Large intestine (tissue), 3 donors: Measurements from ENCODE around the gene SSH2. TPM values are rescaled to one million over a fixed set of nuclear protein-coding genes. Genes with fewer than 3 reads are reported as not detected.

Source experiments
- DNase-seq, 2 donors: peaks; one replicate each; pipeline versions ENCODE4 v3.0.0 to v3.0.0-alpha.2; 2013
- H3K27ac ChIP-seq: one replicate; pipeline ENCODE4 v1.5.1; 2013; ENCODE audit warnings: low read length
- H3K27me3 ChIP-seq: 2 replicates; pipeline ENCODE4 v1.6.1; 2013; ENCODE audit warnings: low read length; ENCODE audit not compliant: control insufficient read depth, insufficient read depth
- H3K36me3 ChIP-seq: 2 replicates; pipeline ENCODE4 v1.6.1; 2013; ENCODE audit warnings: low read length; ENCODE audit not compliant: control insufficient read depth, insufficient read depth
- H3K4me1 ChIP-seq: one replicate; pipeline ENCODE4 v1.6.1; 2013; ENCODE audit warnings: low read length; ENCODE audit not compliant: control insufficient read depth, insufficient read depth
- H3K4me3 ChIP-seq: one replicate; pipeline ENCODE4 v1.5.1; 2013; ENCODE audit warnings: low read length
- H3K9me3 ChIP-seq: one replicate; pipeline ENCODE4 v1.6.1; 2013; ENCODE audit warnings: mild to moderate bottlenecking, low read depth, low read length, moderate library complexity; ENCODE audit not compliant: control insufficient read depth
- WGBS: methylation state at CpG from one replicate; pipeline ENCODE4 v1.1.5; 2013; ENCODE audit warnings: low lambda C conversion rate; ENCODE audit not compliant: insufficient coverage; 5-methylcytosine and 5-hydroxymethylcytosine counted together
- polyA plus RNA-seq: library from polyadenylated mRNA; unstranded; fragments of 120-200 nt; gene quantifications from one replicate; pipeline ENCODE4 v1.2.1, GENCODE V29; 2013

Gene SSH2
- polyA plus RNA-seq, 1 donor: 16.2 TPM

DNA sequence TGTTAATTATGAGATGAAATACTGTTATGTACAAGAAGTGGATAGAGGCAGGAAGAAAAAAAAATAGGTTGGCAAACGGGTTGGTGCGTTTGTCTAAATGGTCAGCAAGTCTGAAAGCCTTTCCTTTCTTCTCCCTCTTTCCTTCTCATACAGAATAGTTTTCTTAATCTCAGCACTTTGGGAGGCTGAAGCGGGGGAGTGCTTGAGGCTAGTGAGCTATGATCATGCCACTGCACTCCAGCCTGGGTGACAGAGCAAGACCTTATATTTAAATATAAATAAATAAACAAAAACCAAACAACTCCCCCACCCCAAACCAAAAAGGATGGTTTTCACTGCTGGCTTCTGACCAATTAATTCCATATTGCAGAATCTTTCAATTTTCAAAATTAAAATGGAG, 232.7 kb downstream of the SSH2 start:
- Histone ChIP-seq H3K4me1 (peaks cover 2% of the 10 kb centered on the region), H3K27ac (no peak overlapping the region), H3K9me3 (no peaks in the 10 kb centered on the region), H3K4me3 (no peak overlapping the region), H3K36me3 (peaks cover 5% of the 10 kb centered on the region), H3K27me3 (no peaks in the 10 kb centered on the region)
- DNase-seq: no peak
- WGBS: no CpG with 5 or more reads among the region's 3 CpGs

DNA sequence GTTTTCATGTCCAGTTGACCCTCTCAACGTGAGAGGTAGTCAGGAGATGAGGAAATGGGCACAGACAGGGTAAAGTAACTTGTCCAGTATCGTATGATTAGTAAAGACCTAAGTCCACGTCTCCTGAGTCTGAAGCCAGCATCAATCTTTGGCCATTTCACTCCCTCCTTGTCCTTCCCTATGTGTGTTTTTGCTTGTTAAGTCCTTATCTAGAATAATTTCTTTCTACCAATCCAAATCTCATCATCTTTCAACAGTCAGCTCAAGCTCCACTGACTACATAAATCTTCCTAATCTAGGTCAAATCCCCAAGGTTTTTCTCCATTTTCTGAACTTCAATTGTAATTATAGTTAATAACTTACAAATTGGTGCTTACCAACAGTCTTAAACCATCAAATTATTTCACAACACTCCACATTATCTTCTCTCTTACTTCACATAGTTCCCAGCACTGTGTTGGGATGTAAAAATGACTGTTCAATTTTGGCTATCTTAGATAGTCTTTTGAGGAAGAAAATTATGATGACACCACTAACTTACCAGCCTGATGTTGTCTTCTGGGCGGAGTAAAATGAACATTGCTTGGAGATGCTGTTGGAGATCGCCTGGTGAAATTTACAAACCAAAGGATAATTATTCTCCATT, 235.0 kb downstream of the SSH2 start:
- Histone ChIP-seq H3K27ac (peak overlapping the region; percentile 60), H3K4me1 (peaks cover 2% of the 10 kb centered on the region)
- 60% methylated on average over 2 of the region's 5 CpGs for WGBS

GRCh38 chr17:29693751-29694150, 236.3 kb downstream of the SSH2 start:
- Histone ChIP-seq H3K4me1 (peaks cover 2% of the 10 kb centered on the region), H3K27me3 (no peaks in the 10 kb centered on the region), H3K9me3 (no peaks in the 10 kb centered on the region), H3K36me3 (peaks cover 5% of the 10 kb centered on the region), H3K4me3 (no peak overlapping the region), H3K27ac (no peak overlapping the region)
- WGBS: no CpG with 5 or more reads among the region's 3 CpGs
- no peak for DNase-seq

More for the DNA sequence above, 235.0 kb downstream of the SSH2 start:
- H3K36me3 ChIP-seq: peaks cover 5% of the 10 kb centered on the region
- H3K4me3 ChIP-seq: no peak overlapping the region
- DNase-seq: peak; percentile 36 to 52
- H3K27me3 ChIP-seq: no peaks in the 10 kb centered on the region
- no peaks in the 10 kb centered on the region for H3K9me3 ChIP-seq

GRCh38 chr17:29687596-29687995, 242.4 kb downstream of the SSH2 start:
- Histone ChIP-seq H3K27ac (no peak overlapping the region), H3K36me3 (no peaks in the 10 kb centered on the region), H3K4me1 (peaks cover 3% of the 10 kb centered on the region), H3K9me3 (no peaks in the 10 kb centered on the region), H3K4me3 (no peak overlapping the region), H3K27me3 (no peaks in the 10 kb centered on the region)
- WGBS: no CpG with 5 or more reads among the region's 2 CpGs
- no peak for DNase-seq

DNA sequence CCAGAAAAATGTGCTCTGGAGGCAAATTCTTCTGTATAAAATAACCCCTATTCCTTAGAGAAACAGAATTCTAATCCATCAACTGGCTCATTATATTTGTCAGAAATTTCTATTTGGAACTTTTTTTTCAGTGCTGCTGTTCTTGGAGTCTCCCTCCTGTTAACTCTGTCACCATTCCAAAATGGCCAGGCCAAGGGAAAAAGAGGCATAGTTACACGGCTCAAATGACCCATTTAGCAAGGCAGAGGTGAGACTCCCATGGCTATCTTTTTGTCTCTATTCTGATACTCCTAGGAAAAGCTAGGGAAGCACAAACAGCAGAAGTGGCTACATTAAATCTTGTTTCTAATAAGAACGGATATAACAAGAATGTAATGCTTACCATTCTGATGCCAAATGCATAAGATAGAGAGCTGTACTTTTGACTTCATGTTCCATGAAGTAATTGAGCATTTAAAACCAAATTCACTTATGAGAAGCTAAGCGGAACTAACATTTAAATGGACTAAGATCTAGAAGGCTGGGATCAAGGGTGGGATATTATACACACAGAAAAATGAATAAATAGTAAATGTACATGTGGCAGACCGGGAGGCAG, 242.9 kb downstream of the SSH2 start:
- Histone ChIP-seq H3K9me3 (no peaks in the 10 kb centered on the region), H3K4me3 (no peak overlapping the region), H3K4me1 (peaks cover 3% of the 10 kb centered on the region), H3K36me3 (no peaks in the 10 kb centered on the region), H3K27ac (no peak overlapping the region), H3K27me3 (no peaks in the 10 kb centered on the region)
- 100% methylated on average over 2 of the region's 4 CpGs for WGBS
- no peak for DNase-seq

DNA sequence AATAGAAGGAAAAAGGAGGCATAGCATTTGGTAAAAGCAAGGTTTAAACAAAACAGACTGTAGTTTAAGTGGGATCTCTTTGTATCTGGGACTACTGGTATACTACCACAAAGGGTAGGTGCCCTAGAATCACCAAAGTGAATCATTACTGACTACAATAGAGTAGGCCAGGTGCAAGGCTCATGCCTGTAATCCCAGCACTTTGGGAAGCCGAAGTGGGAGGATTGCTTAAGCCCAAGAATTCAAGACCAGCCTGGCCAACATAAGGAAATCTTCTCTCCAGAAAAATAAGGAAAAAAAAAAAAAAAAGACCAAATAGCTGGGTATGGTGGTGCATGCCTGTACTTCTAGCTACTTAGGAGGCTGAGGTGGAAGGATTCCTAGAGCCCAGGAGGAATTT, 246.5 kb downstream of the SSH2 start:
- Histone ChIP-seq H3K27me3 (no peaks in the 10 kb centered on the region), H3K4me1 (peaks cover 3% of the 10 kb centered on the region), H3K27ac (peak overlapping the region; percentile 35), H3K9me3 (no peaks in the 10 kb centered on the region), H3K4me3 (no peak overlapping the region), H3K36me3 (no peaks in the 10 kb centered on the region)
- DNase-seq: no peak
- WGBS: no CpG with 5 or more reads among the region's 1 CpG

- no peaks in the 10 kb centered on the region for H3K9me3 ChIP-seq
- H3K36me3 ChIP-seq: no peaks in the 10 kb centered on the region
- WGBS: 83% methylated on average over 1 of the region's 3 CpGs
- no peak overlapping the region for H3K4me3 ChIP-seq
- H3K27ac ChIP-seq: peak overlapping the region; percentile 35
- peaks cover 3% of the 10 kb centered on the region for H3K4me1 ChIP-seq
- DNase-seq: no peak
- no peaks in the 10 kb centered on the region for H3K27me3 ChIP-seq
Observed at GRCh38 chr17:29682987-29683386, 247.0 kb downstream of the SSH2 start.

DNA sequence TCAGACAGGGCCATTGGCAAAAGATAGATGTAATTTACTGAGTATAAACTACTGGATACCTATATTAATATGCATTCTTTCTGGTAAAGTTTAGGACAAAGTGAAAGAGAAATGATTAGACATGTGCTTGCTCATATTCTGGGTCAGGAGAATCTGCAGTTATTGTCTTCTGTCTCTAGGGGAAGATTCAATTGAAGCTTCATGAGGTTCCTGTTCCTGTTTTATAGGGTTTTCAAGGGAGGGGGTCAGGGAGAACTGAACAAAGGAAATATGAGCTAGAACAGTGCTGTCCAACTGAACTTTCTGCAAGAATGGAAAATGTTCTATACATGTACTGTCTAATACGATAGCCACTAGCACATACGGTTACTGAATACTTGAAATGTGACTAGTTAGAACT, 248.0 kb downstream of the SSH2 start:
- H3K4me3 ChIP-seq: no peak overlapping the region
- DNase-seq: no peak
- WGBS: 100% methylated on average over 2 of the region's 2 CpGs
- peak overlapping the region; percentile 39 for H3K27ac ChIP-seq
- no peaks in the 10 kb centered on the region for H3K9me3 ChIP-seq
- no peaks in the 10 kb centered on the region for H3K27me3 ChIP-seq
- H3K4me1 ChIP-seq: peaks cover 3% of the 10 kb centered on the region
- H3K36me3 ChIP-seq: no peaks in the 10 kb centered on the region

DNA sequence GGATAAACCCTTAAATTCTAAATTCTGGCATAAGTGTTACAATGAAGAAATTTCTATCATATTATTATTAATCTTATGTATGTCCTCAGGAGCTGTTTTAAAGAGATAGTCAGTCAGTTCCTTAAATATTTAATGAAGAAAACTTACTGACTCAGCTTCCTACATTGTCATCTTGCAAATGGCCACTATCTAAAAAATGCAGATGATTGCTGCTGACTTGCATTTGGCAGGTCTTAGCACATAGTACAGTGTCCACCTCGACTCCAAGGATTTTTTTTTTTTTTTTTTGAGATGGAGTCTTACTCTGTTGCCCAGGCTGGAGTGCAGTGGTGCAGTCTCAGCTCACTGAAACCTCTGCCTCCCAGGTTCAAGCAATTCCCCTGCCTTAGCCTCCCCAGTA, 252.2 kb downstream of the SSH2 start:
- H3K36me3 ChIP-seq: no peaks in the 10 kb centered on the region
- peak; percentile 29 to 41 for DNase-seq
- H3K4me1 ChIP-seq: no peaks in the 10 kb centered on the region
- H3K4me3 ChIP-seq: no peak overlapping the region
- H3K27me3 ChIP-seq: no peaks in the 10 kb centered on the region
- H3K9me3 ChIP-seq: no peaks in the 10 kb centered on the region
- WGBS: no CpG with 5 or more reads among the region's 1 CpG
- peak overlapping the region; percentile 10 for H3K27ac ChIP-seq

GRCh38 chr17:29677221-29677791, 252.7 kb downstream of the SSH2 start:
- H3K27ac ChIP-seq: peak overlapping the region; percentile 10
- no peak for DNase-seq
- H3K4me3 ChIP-seq: no peak overlapping the region
- no peaks in the 10 kb centered on the region for H3K27me3 ChIP-seq
- H3K9me3 ChIP-seq: no peaks in the 10 kb centered on the region
- no peaks in the 10 kb centered on the region for H3K4me1 ChIP-seq
- H3K36me3 ChIP-seq: no peaks in the 10 kb centered on the region
- no CpG with 5 or more reads among the region's 3 CpGs for WGBS
